ENCODE data around the gene BPIFB6.

DNA sequence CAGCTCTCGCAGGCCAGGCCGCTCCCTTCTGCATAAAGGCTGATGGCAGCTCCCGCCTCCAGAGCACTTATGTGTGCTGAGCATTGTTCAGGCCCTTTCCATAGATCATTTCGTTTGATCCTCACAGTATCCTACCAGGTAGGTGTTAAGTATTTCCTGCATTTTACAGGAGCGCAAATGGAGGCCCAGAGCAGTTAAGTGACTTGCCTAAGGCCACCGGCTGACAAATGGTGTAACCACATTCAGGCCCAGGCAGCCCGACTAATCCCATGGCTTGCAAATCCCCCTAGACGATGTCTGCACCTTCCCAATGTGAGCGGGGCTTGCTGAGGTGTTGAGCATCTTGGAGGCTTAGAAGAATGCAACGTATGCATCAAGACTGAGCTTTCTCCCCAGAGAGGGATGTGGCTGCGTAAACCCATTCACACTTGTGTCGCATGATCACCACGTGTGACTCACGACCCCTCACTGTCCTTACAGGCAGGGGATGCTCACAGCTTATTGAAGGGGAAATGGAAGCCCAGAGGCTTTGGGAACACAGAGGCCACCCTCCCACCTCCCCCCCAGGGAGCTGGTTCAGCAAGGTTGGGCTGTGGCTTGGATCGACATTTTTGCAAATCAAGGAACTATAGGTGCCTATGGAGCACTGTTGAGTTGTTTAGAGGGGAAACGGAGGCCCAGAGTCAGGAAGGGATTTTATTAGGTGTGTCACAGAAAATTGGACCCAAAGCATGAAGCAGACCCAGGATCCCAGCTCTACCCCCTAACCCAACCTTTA is 16.9 kb upstream of the BPIFB6 start:
- TF ChIP-seq, protein P1, sequence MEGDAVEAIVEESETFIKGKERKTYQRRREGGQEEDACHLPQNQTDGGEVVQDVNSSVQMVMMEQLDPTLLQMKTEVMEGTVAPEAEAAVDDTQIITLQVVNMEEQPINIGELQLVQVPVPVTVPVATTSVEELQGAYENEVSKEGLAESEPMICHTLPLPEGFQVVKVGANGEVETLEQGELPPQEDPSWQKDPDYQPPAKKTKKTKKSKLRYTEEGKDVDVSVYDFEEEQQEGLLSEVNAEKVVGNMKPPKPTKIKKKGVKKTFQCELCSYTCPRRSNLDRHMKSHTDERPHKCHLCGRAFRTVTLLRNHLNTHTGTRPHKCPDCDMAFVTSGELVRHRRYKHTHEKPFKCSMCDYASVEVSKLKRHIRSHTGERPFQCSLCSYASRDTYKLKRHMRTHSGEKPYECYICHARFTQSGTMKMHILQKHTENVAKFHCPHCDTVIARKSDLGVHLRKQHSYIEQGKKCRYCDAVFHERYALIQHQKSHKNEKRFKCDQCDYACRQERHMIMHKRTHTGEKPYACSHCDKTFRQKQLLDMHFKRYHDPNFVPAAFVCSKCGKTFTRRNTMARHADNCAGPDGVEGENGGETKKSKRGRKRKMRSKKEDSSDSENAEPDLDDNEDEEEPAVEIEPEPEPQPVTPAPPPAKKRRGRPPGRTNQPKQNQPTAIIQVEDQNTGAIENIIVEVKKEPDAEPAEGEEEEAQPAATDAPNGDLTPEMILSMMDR (conservative IDR thresholded peaks at IDR 0.05; ENCODE audit: low read depth, low read length), result no peak
- TF ChIP-seq EZH2phosphoT487 (IDR thresholded peaks at IDR 0.05; ENCODE audit: borderline replicate concordance, low read length), result no peak

Measured in PC-3 (cell line).